ENCODE measurements around the gene MAPKAPK5. TPM values are rescaled to one million over a fixed set of nuclear protein-coding genes. Genes with fewer than 3 reads are reported as not detected.
A peak's percentile ranks its signal among the peaks of the same experiment; 100 is the strongest.

Gene MAPKAPK5
- total and polyA plus RNA-seq, 2 donors (not counting 3 experiments of a cell fraction or from before 2014, with no cell fraction given): 22.8 to 47.1 TPM

DNA sequence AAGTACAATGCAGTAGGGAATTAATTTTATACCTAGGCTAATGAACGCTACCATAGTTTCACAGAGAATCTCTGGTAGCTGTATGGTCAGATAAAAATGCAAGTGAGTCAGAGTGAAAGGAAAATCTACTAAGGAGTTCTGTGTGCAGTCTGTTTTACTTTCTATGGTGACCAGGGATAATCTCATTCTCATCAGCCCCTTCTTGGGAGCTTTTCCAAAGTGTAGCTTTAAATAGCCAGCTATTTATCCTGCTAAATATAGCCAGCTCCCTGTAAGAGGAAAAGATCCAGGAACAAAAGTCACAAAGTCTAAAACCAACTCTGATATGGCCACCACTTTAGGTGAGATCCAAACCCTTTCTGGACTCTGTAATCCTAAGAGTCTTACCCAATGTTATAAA, 95.4 kb downstream of the MAPKAPK5 start:
- H3K36me3 ChIP-seq (ENCODE audit: control insufficient read depth in 2 of 2, extremely low read depth in 1 of 2, insufficient read depth in 2 of 2, low read length in 2 of 2): no peaks in the 10 kb centered on the region
- intact Hi-C loops (cut with micrococcal nuclease) (no loop called here), dilution Hi-C loops (cut with MboI; ENCODE audit: extremely low pct_ligation_motif_present, low sequenced_read_pairs) (no loop called here)
- no peak for TF ChIP-seq JUN (IDR thresholded peaks at IDR 0.05; ENCODE audit: borderline replicate concordance, insufficient read depth, insufficient read length, low read depth)
- TF ChIP-seq, protein P1, sequence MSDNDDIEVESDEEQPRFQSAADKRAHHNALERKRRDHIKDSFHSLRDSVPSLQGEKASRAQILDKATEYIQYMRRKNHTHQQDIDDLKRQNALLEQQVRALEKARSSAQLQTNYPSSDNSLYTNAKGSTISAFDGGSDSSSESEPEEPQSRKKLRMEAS (IDR thresholded peaks at IDR 0.05; ENCODE audit: insufficient read depth, insufficient read length): no peak
- TF ChIP-seq POLR2AphosphoS5 (IDR thresholded peaks at IDR 0.05; ENCODE audit: insufficient read depth, low read depth, low read length): no peak
- no peak for TF ChIP-seq MYC (IDR thresholded peaks at IDR 0.05; ENCODE audit: low read depth, low read length)
- TF ChIP-seq, protein P2, sequence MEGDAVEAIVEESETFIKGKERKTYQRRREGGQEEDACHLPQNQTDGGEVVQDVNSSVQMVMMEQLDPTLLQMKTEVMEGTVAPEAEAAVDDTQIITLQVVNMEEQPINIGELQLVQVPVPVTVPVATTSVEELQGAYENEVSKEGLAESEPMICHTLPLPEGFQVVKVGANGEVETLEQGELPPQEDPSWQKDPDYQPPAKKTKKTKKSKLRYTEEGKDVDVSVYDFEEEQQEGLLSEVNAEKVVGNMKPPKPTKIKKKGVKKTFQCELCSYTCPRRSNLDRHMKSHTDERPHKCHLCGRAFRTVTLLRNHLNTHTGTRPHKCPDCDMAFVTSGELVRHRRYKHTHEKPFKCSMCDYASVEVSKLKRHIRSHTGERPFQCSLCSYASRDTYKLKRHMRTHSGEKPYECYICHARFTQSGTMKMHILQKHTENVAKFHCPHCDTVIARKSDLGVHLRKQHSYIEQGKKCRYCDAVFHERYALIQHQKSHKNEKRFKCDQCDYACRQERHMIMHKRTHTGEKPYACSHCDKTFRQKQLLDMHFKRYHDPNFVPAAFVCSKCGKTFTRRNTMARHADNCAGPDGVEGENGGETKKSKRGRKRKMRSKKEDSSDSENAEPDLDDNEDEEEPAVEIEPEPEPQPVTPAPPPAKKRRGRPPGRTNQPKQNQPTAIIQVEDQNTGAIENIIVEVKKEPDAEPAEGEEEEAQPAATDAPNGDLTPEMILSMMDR (IDR thresholded peaks at IDR 0.05; ENCODE audit: extremely low read depth in 1 of 2, insufficient read depth in 1 of 2, low read depth in 1 of 2, low read length in 2 of 2): no peak
- TF ChIP-seq POLR2A (IDR thresholded peaks at IDR 0.05; ENCODE audit: low read depth, low read length): no peak
- H3K4me1 ChIP-seq (ENCODE audit: control insufficient read depth, extremely low read depth, insufficient read depth, low read length): no peaks in the 10 kb centered on the region
- DNase-seq (ENCODE audit: low read depth, low spot score) (no peak), FAIRE-seq (no peak)
- H3K4me2 ChIP-seq (ENCODE audit: insufficient read depth, low read length): no peak overlapping the region
- no peaks in the 10 kb centered on the region for H3K9me3 ChIP-seq (replicated peaks; ENCODE audit: control insufficient read depth, insufficient read depth, low read length)
- H3K9me1 ChIP-seq (replicated peaks; ENCODE audit: control insufficient read depth, extremely low read depth, insufficient read depth, low read length): no peaks in the 10 kb centered on the region
- H3K79me2 ChIP-seq (ENCODE audit: control insufficient read depth, insufficient read depth, low read length): no peaks in the 10 kb centered on the region
- H3K27ac ChIP-seq (ENCODE audit: insufficient read depth, low read depth, low read length): no peak overlapping the region
- no peaks in the 10 kb centered on the region for H3K27me3 ChIP-seq (ENCODE audit: control insufficient read depth in 2 of 2, insufficient read depth in 2 of 2, low read length in 2 of 2)
- ChIA-PET POLR2A (no interaction called here), CTCF (interaction anchor here (0.8 kb wide), 2 partner anchors 12 to 17 kb away, joined by 3 read pairs; no protein-coding TSS in a partner anchor)
- H3K4me3 ChIP-seq (replicated peaks in 1 of 3; ENCODE audit: insufficient read depth in 1 of 3, low read depth in 1 of 3, low read length in 3 of 3): no peak overlapping the region
- H2AFZ ChIP-seq (ENCODE audit: low read depth, low read length): no peak overlapping the region
- H3K9ac ChIP-seq (replicated peaks; ENCODE audit: extremely low read depth, insufficient read depth, low read length): no peak overlapping the region
- no TSS peak for BruUV-seq (replicated peaks)
- no peaks in the 10 kb centered on the region for H4K20me1 ChIP-seq (replicated peaks; ENCODE audit: control insufficient read depth, extremely low read depth, insufficient read depth, low read length)

DNA sequence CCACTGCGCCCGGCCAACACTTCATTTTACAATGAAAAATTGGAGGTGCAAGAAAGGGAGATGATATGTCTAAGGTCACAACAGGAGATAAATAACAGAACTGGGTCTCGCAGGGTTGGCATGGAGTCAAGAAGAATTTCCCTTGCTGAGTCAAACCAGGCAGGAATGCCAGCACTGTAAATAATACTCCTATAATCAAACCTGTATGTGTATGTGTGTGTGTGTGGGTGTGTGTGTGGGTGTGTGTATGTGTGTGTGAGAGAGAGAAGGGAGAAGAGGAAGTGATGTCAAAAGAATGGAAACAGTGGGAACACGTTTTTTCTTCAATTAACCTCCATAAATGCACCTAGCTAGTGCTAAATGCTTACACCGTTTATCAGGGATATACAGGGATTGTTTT, 100.5 kb downstream of the MAPKAPK5 start:
- H3K79me2 ChIP-seq (ENCODE audit: control insufficient read depth, insufficient read depth, low read length): no peaks in the 10 kb centered on the region
- intact Hi-C loops (cut with micrococcal nuclease): loop anchor here (10.0 kb wide), 2 partner anchors 142 to 232 kb away; no protein-coding TSS in a partner anchor
- H3K27me3 ChIP-seq (ENCODE audit: control insufficient read depth in 2 of 2, insufficient read depth in 2 of 2, low read length in 2 of 2): no peaks in the 10 kb centered on the region
- peak overlapping the region; percentile 23 for H2AFZ ChIP-seq (ENCODE audit: low read depth, low read length)
- H3K9me1 ChIP-seq (replicated peaks; ENCODE audit: control insufficient read depth, extremely low read depth, insufficient read depth, low read length): no peaks in the 10 kb centered on the region
- H3K36me3 ChIP-seq (ENCODE audit: control insufficient read depth in 2 of 2, extremely low read depth in 1 of 2, insufficient read depth in 2 of 2, low read length in 2 of 2): no peaks in the 10 kb centered on the region
- CTCF ChIA-PET: interaction anchor here (0.6 to 3.6 kb wide), 2 partner anchors 10 to 111 kb away, joined by 3 to 11 read pairs; no protein-coding TSS in a partner anchor
- no peaks in the 10 kb centered on the region for H3K9me3 ChIP-seq (replicated peaks; ENCODE audit: control insufficient read depth, insufficient read depth, low read length)
- H3K9ac ChIP-seq (replicated peaks; ENCODE audit: extremely low read depth, insufficient read depth, low read length): no peak overlapping the region
- DNase-seq (ENCODE audit: low read depth, low spot score) (peak; percentile 76), FAIRE-seq (peak; percentile 82)
- no peak for TF ChIP-seq FOS (IDR thresholded peaks at IDR 0.05; ENCODE audit: borderline replicate concordance, insufficient read depth, low read length)
- TF ChIP-seq, protein P2 (IDR thresholded peaks at IDR 0.05; ENCODE audit: extremely low read depth in 1 of 2, insufficient read depth in 1 of 2, low read depth in 1 of 2, low read length in 2 of 2): no peak
- no peak for TF ChIP-seq POLR2A (IDR thresholded peaks at IDR 0.05; ENCODE audit: low read depth, low read length)
- no peak for TF ChIP-seq JUN (IDR thresholded peaks at IDR 0.05; ENCODE audit: borderline replicate concordance, insufficient read depth, insufficient read length, low read depth)
- no peak for TF ChIP-seq EZH2 (IDR thresholded peaks at IDR 0.05; ENCODE audit: borderline replicate concordance, low read depth, low read length, severe bottlenecking)
- no peak for TF ChIP-seq MYC (IDR thresholded peaks at IDR 0.05; ENCODE audit: low read depth, low read length)
- no peak for TF ChIP-seq POLR2AphosphoS5 (IDR thresholded peaks at IDR 0.05; ENCODE audit: insufficient read depth, low read depth, low read length)
- TF ChIP-seq, protein P1 (IDR thresholded peaks at IDR 0.05; ENCODE audit: insufficient read depth, insufficient read length): no peak
- TF ChIP-seq GATA2 (IDR thresholded peaks at IDR 0.05; ENCODE audit: insufficient read depth, insufficient read length, low read depth, low read length): no peak
- H3K27ac ChIP-seq (ENCODE audit: insufficient read depth, low read depth, low read length): no peak overlapping the region
- no peaks in the 10 kb centered on the region for H4K20me1 ChIP-seq (replicated peaks; ENCODE audit: control insufficient read depth, extremely low read depth, insufficient read depth, low read length)
- dilution Hi-C loops (cut with MboI; ENCODE audit: extremely low pct_ligation_motif_present, low sequenced_read_pairs): no loop called here
- POLR2A ChIA-PET: no interaction called here
- no TSS peak for BruUV-seq (replicated peaks)
- no peak overlapping the region for H3K4me2 ChIP-seq (ENCODE audit: insufficient read depth, low read length)
- H3K4me3 ChIP-seq (replicated peaks in 1 of 3; ENCODE audit: insufficient read depth in 1 of 3, low read depth in 1 of 3, low read length in 3 of 3): no peak overlapping the region
- H3K4me1 ChIP-seq (ENCODE audit: control insufficient read depth, extremely low read depth, insufficient read depth, low read length): peaks cover 2% of the 10 kb centered on the region

Measured in endothelial cell of umbilical vein (primary cell).